ENCODE measurements around the gene GPC5. TPM values are rescaled to one million over a fixed set of nuclear protein-coding genes. Genes with fewer than 3 reads are reported as not detected.

Gene GPC5
- total RNA-seq, 1 donor from 2014 or later = 0.24 TPM

DNA sequence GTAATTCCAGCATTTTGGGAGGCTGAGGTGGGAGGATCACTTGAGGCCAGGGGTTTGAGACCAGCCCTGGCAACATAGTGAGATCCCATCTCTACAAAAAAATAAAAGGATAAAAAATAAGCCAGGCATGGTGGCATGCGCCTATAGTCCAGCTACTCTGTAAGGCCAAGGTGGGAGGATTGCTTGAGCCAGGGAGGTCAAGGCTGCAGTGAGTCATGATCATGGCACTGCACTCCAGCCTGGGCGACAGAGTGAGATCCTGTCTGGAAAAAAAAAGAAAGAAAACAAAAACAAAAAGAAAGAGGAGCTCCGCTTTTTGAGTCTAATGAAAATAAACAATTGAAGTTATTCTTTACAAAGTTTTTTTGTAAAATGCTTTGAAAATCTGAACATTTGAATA is 326.2 kb downstream of the GPC5 start:
- Mint-ChIP-seq H3K27ac (no peak overlapping the region), H3K4me3 (no peak overlapping the region), H3K9me3 (no peaks in the 10 kb centered on the region), H3K27me3 (no peaks in the 10 kb centered on the region), H3K36me3 (ENCODE audit: low read depth) (no peaks in the 10 kb centered on the region), H3K4me1 (no peaks in the 10 kb centered on the region)
- intact Hi-C loops (cut with micrococcal nuclease) = no loop called here
- DNase-seq = no peak
- ChIA-PET POLR2A (no interaction called here), CTCF (interaction anchor here (0.6 kb wide), 1 partner anchor 343 kb away, joined by 3 read pairs; no protein-coding TSS in a partner anchor)
- TF ChIP-seq, protein P1, sequence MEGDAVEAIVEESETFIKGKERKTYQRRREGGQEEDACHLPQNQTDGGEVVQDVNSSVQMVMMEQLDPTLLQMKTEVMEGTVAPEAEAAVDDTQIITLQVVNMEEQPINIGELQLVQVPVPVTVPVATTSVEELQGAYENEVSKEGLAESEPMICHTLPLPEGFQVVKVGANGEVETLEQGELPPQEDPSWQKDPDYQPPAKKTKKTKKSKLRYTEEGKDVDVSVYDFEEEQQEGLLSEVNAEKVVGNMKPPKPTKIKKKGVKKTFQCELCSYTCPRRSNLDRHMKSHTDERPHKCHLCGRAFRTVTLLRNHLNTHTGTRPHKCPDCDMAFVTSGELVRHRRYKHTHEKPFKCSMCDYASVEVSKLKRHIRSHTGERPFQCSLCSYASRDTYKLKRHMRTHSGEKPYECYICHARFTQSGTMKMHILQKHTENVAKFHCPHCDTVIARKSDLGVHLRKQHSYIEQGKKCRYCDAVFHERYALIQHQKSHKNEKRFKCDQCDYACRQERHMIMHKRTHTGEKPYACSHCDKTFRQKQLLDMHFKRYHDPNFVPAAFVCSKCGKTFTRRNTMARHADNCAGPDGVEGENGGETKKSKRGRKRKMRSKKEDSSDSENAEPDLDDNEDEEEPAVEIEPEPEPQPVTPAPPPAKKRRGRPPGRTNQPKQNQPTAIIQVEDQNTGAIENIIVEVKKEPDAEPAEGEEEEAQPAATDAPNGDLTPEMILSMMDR (IDR thresholded peaks at IDR 0.05) = no peak
- ATAC-seq (ENCODE audit: low read depth) = no peak

DNA sequence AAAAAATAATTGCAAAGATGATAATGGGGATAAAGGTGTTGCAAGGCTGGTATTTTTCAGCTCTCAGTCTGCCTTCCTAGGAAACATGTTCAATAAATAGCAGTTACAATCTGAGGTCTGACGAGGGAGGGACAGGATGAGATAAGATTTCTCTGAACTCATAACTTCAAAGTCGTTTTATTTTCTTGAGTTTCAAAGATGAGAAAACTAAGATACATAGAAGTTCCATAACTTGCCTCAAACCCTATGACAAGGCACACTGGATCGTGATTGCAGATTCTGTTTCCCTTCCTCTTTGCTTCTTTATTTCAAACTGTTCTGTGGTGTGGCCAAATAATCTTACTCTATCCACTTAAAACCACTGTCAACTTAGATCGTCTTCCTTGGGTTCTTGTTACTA is 327.2 kb downstream of the GPC5 start:
- Mint-ChIP-seq H3K4me1 (no peaks in the 10 kb centered on the region), H3K36me3 (ENCODE audit: low read depth) (no peaks in the 10 kb centered on the region), H3K27me3 (no peaks in the 10 kb centered on the region), H3K4me3 (no peak overlapping the region), H3K27ac (no peak overlapping the region), H3K9me3 (no peaks in the 10 kb centered on the region)
- DNase-seq (no peak), ATAC-seq (ENCODE audit: low read depth) (no peak)
- intact Hi-C loops (cut with micrococcal nuclease) = no loop called here
- TF ChIP-seq, protein P1 (IDR thresholded peaks at IDR 0.05) = no peak
- CTCF ChIA-PET = no interaction called here
- POLR2A ChIA-PET = no interaction called here

DNA sequence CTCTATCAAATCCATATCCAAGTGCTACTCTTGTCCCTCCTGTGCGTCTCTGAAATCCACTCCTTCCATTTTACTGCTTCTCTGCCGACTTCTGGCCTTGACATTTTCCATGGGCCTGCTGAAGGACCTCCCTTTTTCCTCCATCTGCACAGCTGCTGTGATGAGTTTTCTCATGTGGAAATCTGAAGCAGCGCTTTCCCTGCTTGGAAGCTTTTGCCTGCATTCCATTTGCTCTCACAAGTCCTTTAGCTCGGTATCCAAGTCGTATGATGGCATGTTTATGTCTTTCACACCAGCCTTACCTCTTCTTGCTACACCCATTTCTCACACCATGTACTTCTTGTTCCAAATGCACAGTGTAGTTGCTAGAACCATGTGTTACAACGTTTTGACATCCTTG is 328.2 kb downstream of the GPC5 start:
- H3K36me3 Mint-ChIP-seq (ENCODE audit: low read depth) = no peaks in the 10 kb centered on the region
- CTCF ChIA-PET = no interaction called here

DNA sequence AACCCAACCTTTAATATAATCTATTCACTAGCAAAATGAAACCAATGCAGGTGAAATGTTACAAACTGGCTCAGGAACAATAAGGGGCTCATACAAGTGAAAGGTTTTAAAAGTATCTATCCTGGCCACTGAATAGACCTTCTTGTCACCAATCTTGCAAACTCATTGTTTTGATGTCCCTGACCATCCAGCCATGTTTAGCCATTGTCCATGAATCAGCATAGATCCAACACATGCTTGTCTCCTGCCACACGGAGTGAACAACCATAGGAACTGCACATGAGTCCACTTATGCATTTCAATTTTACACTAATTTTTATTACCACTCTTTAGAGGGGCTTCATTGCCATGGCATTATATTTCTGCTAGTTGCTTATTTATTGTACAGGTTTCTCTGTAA is 331.4 kb downstream of the GPC5 start:
- Mint-ChIP-seq H3K4me1 (no peaks in the 10 kb centered on the region), H3K36me3 (ENCODE audit: low read depth) (no peaks in the 10 kb centered on the region), H3K27me3 (no peaks in the 10 kb centered on the region), H3K9me3 (peaks cover 6% of the 10 kb centered on the region), H3K27ac (no peak overlapping the region), H3K4me3 (no peak overlapping the region)
- no peak for ATAC-seq (ENCODE audit: low read depth)
- TF ChIP-seq, protein P1 (IDR thresholded peaks at IDR 0.05) = no peak
- no peak for DNase-seq
- CTCF ChIA-PET = no interaction called here
- POLR2A ChIA-PET = no interaction called here
- intact Hi-C loops (cut with micrococcal nuclease) = no loop called here

More for the DNA sequence above, 328.2 kb downstream of the GPC5 start:
- DNase-seq = no peak
- no peak for ATAC-seq (ENCODE audit: low read depth)
- intact Hi-C loops (cut with micrococcal nuclease) = no loop called here
- no peak overlapping the region for H3K4me3 Mint-ChIP-seq
- H3K9me3 Mint-ChIP-seq = peaks cover 2% of the 10 kb centered on the region
- POLR2A ChIA-PET = no interaction called here
- H3K27me3 Mint-ChIP-seq = no peaks in the 10 kb centered on the region
- H3K4me1 Mint-ChIP-seq = no peaks in the 10 kb centered on the region
- TF ChIP-seq, protein P1 (IDR thresholded peaks at IDR 0.05) = no peak
- no peak overlapping the region for H3K27ac Mint-ChIP-seq

DNA sequence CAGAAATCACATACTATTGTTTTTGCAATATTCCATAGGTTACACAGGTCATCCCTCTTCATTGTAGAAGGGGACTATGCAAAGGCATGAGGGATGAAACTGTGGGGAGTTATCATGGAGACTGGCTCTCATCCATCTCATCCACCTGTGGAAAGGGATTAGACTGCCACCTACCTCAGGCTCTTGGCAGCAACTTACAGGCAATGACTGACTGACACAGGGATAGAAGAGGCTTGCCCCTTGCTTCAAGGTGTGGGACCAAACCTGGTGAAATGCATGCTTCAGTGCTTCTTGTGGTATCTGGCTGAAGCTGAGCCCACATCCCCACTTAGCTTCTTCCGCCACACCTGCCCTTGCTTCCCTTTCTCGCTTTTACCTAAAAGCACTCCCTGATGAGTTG is 341.3 kb downstream of the GPC5 start:
- H3K4me3 Mint-ChIP-seq = no peak overlapping the region
- no peaks in the 10 kb centered on the region for H3K27me3 Mint-ChIP-seq
- POLR2A ChIA-PET = no interaction called here
- no peaks in the 10 kb centered on the region for H3K36me3 Mint-ChIP-seq (ENCODE audit: low read depth)
- ATAC-seq (ENCODE audit: low read depth) (no peak), DNase-seq (no peak)
- intact Hi-C loops (cut with micrococcal nuclease) = no loop called here
- TF ChIP-seq, protein P1 (IDR thresholded peaks at IDR 0.05) = no peak
- CTCF ChIA-PET = no interaction called here
- H3K27ac Mint-ChIP-seq = no peak overlapping the region
- no peaks in the 10 kb centered on the region for H3K9me3 Mint-ChIP-seq
- H3K4me1 Mint-ChIP-seq = no peaks in the 10 kb centered on the region
